Pulmonary artery endothelial cell (primary cell): ENCODE results near the gene YOD1. TPM values are rescaled to one million over a fixed set of nuclear protein-coding genes. Genes with fewer than 3 reads are reported as not detected.

ENCODE experiments used
- DNase-seq: peaks from one replicate; pipeline ENCODE4 v3.0.0-alpha.2; 2011; ENCODE audit warnings: low read depth, low spot score
- total RNA-seq: library from RNA; depleted of rRNA; stranded (reverse); fragments of >200 nt; gene quantifications from 2 replicates; pipeline ENCODE4 v1.2.3, GENCODE V29; 2014

YOD1 gene
- total RNA-seq: 7.3 and 10.4 TPM in 2 replicates

- no peak for DNase-seq
Measured at GRCh38 chr1:207051191-207051943, at the start of gene YOD1. Gene YOD1 (minus strand): TSS chr1:207051208. CDS start chr1:207051030, 178 bp downstream.

GRCh38 chr1:207097871-207098324, 46.9 kb upstream of the YOD1 start:
- no peak for DNase-seq

GRCh38 chr1:207093944-207094343, 42.9 kb upstream of the YOD1 start:
- DNase-seq: no peak

GRCh38 chr1:207091200-207091908, 40.3 kb upstream of the YOD1 start:
- DNase-seq: no peak

GRCh38 chr1:207089627-207090355, 38.8 kb upstream of the YOD1 start:
- no peak for DNase-seq

- no peak for DNase-seq
Measured at GRCh38 chr1:207088701-207089626, 38.0 kb upstream of the YOD1 start, which contains the start of gene C4BPB. Gene C4BPB (plus strand): TSS chr1:207088860. CDS start chr1:207089532, 672 bp downstream.

GRCh38 chr1:207088161-207088560, 37.2 kb upstream of the YOD1 start:
- no peak for DNase-seq

GRCh38 chr1:207085887-207086286, 34.9 kb upstream of the YOD1 start:
- DNase-seq: no peak

GRCh38 chr1:207084701-207085180, 33.7 kb upstream of the YOD1 start:
- DNase-seq: peak; percentile 32

- DNase-seq: no peak
Measured at GRCh38 chr1:207084232-207084631, 33.2 kb upstream of the YOD1 start.

GRCh38 chr1:207081806-207082205, 30.8 kb upstream of the YOD1 start:
- DNase-seq: no peak

GRCh38 chr1:207081088-207081487, 30.1 kb upstream of the YOD1 start:
- no peak for DNase-seq

- no peak for DNase-seq
Measured at GRCh38 chr1:207079706-207080241, 28.8 kb upstream of the YOD1 start.

- no peak for DNase-seq
Measured at GRCh38 chr1:207078578-207079132, 27.6 kb upstream of the YOD1 start.

- no peak for DNase-seq
Measured at GRCh38 chr1:207077470-207078377, 26.7 kb upstream of the YOD1 start.

- no peak for DNase-seq
Measured at GRCh38 chr1:207077012-207077411, 26.0 kb upstream of the YOD1 start.

- no peak for DNase-seq
Measured at GRCh38 chr1:207076181-207076955, 25.4 kb upstream of the YOD1 start.
